HCT116 (cell line): ENCODE results near the gene CA14.

Source experiments
- CEBPB ChIP-seq: IDR thresholded peaks from 2 replicates; pipeline ENCODE4 v1.6.1; 2012; ENCODE audit warnings: low read depth
- CTCF ChIP-seq, 3 experiments: fragments of 200-600 bp in 1 of 3; sonication (generic) in 1 of 3; IDR thresholded peaks in 2 of 3; conservative IDR thresholded peaks in 1 of 3; 2 replicates each; pipeline ENCODE4 v1.5.1; 2012 to 2017; ENCODE audit warnings: low read depth in 2 of 3, low read length in 2 of 3, antibody characterized with exemption in 1 of 3, borderline replicate concordance in 1 of 3, control low read depth in 1 of 3, mild to moderate bottlenecking in 1 of 3, mixed read lengths in 1 of 3, mixed run types in 1 of 3, moderate library complexity in 1 of 3; ENCODE audit not compliant: insufficient read depth in 1 of 3
- EZH2 ChIP-seq: fragments of 200-600 bp; sonication (generic); IDR thresholded peaks from 2 replicates; pipeline ENCODE4 v1.6.1; 2017; ENCODE audit warnings: antibody characterized with exemption, mixed run types
- EZH2phosphoT487 ChIP-seq: fragments of 200-600 bp; IDR thresholded peaks from 2 replicates; pipeline ENCODE4 v1.6.1; 2018; ENCODE audit warnings: antibody characterized with exemption, borderline replicate concordance
- POLR2A ChIP-seq: IDR thresholded peaks from 2 replicates; pipeline ENCODE4 v1.7.0; 2011; ENCODE audit warnings: borderline replicate concordance; ENCODE audit not compliant: insufficient read depth, insufficient read length; ENCODE audit errors: extremely low read depth
- POLR2AphosphoS5 ChIP-seq: IDR thresholded peaks from 2 replicates; pipeline ENCODE4 v1.6.1; 2011; ENCODE audit warnings: mild to moderate bottlenecking, low read depth, low read length, moderate library complexity
- RAD21 ChIP-seq: IDR thresholded peaks from 2 replicates; pipeline ENCODE4 v1.6.1; 2012; ENCODE audit warnings: low read depth, mild to moderate bottlenecking
- REST ChIP-seq: IDR thresholded peaks from 2 replicates; pipeline ENCODE4 v1.6.1; 2012; ENCODE audit warnings: low read depth
- SP1 ChIP-seq: IDR thresholded peaks from 2 replicates; pipeline ENCODE4 v1.6.1; 2012; ENCODE audit warnings: low read depth
- SRF ChIP-seq: IDR thresholded peaks from 2 replicates; pipeline ENCODE4 v1.6.1; 2012; ENCODE audit warnings: low read depth
- ZNF274 ChIP-seq: fragments of 200-500 bp; sonication (Bioruptor generic); IDR thresholded peaks from 2 replicates; pipeline ENCODE4 v1.6.1; 2014; ENCODE audit warnings: mild to moderate bottlenecking, low read depth, low read length, inconsistent platforms

DNA sequence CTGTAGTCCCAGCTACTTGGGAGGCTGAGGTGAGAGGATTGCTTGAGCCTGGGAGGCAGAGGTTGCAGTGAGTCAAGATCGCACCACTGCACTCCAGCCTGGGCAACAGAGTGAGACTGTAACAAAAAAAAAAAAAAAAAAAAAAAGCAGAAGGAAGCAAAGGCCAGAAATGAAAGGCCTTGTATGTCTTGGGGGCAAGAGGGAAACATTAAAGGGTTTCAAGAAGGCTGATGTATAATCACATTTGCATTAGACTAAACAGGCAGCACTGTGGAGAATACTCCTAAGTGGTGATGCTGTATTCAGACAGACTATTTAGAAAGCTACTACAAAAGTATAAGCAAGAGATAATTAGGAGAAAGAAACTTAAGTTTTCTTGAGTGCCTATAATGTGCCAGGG lies 32.0 kb upstream of the CA14 start:
- TF ChIP-seq CTCF (IDR thresholded peaks at IDR 0.05 in 2 of 3, conservative IDR thresholded peaks at IDR 0.05 in 1 of 3; ENCODE audit: borderline replicate concordance in 1 of 3, insufficient read depth in 1 of 3, low read depth in 2 of 3, low read length in 2 of 3) (no peak), EZH2 (no peak), ZNF274 (no peak), SRF (no peak), POLR2A (no peak), POLR2AphosphoS5 (no peak), EZH2phosphoT487 (no peak), RAD21 (no peak), CEBPB (no peak), SP1 (no peak), REST (no peak)
